Measurements from ENCODE around the gene CARD14. TPM values are rescaled to one million over a fixed set of nuclear protein-coding genes. Genes with fewer than 3 reads are reported as not detected.
"Not testable (repeated sequence)": the region's sequence is repeated elsewhere in the genome, so short reads cannot be mapped to it uniquely, and the experiment has no call there.

CARD14 gene
- total RNA-seq, 1 donor from 2014 or later = 0.50 TPM

DNA sequence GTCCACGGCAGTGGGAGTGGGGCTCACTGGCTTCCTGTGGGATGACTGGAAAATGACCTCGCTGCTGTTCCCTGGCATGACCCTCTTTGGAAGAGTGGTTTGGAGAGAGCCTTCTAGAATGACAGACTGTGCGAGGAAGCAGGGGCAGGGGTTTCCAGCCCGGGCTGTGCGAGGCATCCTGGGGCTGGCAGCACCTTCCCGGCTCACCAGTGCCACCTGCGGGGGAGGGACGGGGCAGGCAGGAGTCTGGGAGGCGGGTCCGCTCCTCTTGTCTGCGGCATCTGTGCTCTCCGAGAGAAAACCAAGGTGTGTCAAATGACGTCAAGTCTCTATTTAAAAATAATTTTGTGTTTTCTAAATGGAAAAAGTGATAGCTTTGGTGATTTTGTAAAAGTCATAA is 83.0 kb downstream of the CARD14 start:
- Histone ChIP-seq H3K27ac (peak overlapping the region; percentile 15), H3K4me3 (no peak overlapping the region), H3K36me3 (peaks cover 30% of the 10 kb centered on the region), H3K9me3 (no peaks in the 10 kb centered on the region), H3K27me3 (ENCODE audit: low read depth) (no peaks in the 10 kb centered on the region), H3K4me1 (peaks cover 28% of the 10 kb centered on the region)
- DNase-seq (peak; percentile 87), ATAC-seq (peak; percentile 74 to 89)
- peak; percentile 69 for TF ChIP-seq CTCF (IDR thresholded peaks at IDR 0.05)
- intact Hi-C loops (cut with DNase I) = no loop called here

DNA sequence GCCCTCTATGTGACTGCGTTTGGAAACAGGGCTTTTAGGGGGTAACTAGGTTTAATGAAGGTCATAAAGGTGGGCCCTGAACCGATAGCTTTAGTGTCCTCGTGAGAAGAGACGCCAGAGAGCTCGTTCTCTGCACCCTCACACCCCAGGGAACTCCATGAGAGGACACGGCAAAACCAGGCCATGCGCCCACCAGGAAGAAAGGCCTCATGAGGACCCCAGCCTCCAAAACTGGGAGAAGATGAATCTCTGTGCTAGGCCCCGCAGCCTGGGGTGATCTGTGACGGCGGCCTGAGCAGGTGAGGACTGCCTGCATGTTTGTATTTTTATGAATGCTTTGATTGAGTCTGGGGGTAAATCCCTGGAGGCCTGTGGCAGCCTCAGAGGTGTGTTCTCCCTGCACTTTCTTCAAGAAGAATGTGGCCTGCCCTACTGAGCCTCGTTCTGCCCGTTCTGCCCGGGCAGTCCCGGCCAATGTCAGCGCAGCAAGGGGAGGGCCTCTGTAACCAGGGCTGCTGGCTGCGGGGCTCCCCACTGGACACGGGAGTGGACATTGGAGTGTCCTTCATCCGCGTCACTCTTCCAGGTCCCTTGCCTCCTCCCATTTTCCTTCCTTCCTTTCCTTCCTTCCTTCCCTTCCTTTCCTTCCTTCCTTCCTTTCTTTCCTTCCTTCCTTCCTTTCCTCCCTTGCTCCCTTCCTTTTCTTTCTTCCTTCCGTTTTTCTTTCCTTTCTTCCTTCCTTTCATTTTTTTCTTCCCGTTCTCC is 84.0 kb downstream of the CARD14 start:
- H3K27me3 ChIP-seq (ENCODE audit: low read depth) = no peaks in the 10 kb centered on the region

DNA sequence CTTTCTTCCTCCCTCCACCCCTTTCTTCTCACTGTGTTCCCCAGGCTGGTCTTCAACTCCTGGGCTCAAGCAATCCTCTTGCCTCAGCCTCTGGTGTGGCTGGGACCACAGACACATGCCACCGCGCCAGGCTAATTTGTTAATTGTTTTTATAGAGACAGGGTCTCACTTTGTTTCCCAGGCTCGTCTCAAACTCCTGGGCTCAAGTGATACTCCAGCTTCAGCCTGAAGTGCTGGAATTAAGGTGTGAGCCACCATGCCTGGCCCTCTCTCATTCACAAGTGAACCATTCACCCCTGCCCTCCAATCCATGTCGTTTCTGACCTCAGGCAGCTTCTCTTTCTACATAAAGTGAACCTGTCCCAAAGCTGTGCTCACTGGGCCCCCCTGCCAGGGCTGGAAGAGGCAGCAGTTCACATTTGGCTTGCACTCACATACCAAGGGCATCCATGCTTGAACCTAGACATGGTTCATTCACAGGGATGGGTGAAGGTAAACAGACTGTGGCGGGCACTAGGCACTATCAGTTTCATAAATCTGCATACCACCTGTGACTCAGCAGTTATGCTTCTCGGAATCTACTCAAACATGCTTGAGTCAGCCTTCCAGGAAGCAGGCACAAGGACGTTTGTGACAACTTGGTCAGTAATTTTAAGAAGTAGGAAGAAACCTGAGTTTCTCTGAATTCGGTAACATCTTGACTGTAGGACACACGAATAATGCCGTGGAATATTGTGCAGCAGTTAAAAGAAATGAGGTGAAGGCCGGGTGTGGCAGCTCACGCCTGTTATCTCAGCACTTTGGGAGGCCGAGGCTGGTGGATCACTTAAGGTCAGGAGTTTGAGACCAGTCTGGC is 84.8 kb downstream of the CARD14 start:
- ATAC-seq = peak; percentile 82 to 88
- no peak overlapping the region for H3K4me3 ChIP-seq
- intact Hi-C loops (cut with DNase I) = no loop called here
- no peak for DNase-seq
- no peaks in the 10 kb centered on the region for H3K27me3 ChIP-seq (ENCODE audit: low read depth)
- H3K9me3 ChIP-seq = no peaks in the 10 kb centered on the region
- peak overlapping the region; percentile 77 for H3K27ac ChIP-seq
- H3K36me3 ChIP-seq = peaks cover 18% of the 10 kb centered on the region
- H3K4me1 ChIP-seq = peaks cover 31% of the 10 kb centered on the region
- no peak for TF ChIP-seq CTCF (IDR thresholded peaks at IDR 0.05)

More for the DNA sequence above, 84.0 kb downstream of the CARD14 start:
- Histone ChIP-seq H3K27ac (peak overlapping the region; percentile 77), H3K36me3 (peaks cover 26% of the 10 kb centered on the region), H3K9me3 (no peaks in the 10 kb centered on the region), H3K4me1 (peaks cover 28% of the 10 kb centered on the region), H3K4me3 (no peak overlapping the region)
- DNase-seq (no peak), ATAC-seq (peak; percentile 25 to 44)
- no peak for TF ChIP-seq CTCF (IDR thresholded peaks at IDR 0.05)
- intact Hi-C loops (cut with DNase I) = no loop called here

- Histone ChIP-seq H3K4me1 (peaks cover 35% of the 10 kb centered on the region), H3K27ac (no peak overlapping the region), H3K36me3 (peaks cover 9% of the 10 kb centered on the region), H3K4me3 (no peak overlapping the region), H3K27me3 (ENCODE audit: low read depth) (no peaks in the 10 kb centered on the region), H3K9me3 (no peaks in the 10 kb centered on the region)
- intact Hi-C loops (cut with DNase I) = no loop called here
- TF ChIP-seq CTCF (IDR thresholded peaks at IDR 0.05) = no peak
- DNase-seq = no peak
- no peak for ATAC-seq
These were observed 86.2 kb downstream of the CARD14 start for GRCh38 chr17:80256034-80256350.

GRCh38 chr17:80257716-80258213 is 87.9 kb downstream of the CARD14 start:
- no peak overlapping the region for H3K4me3 ChIP-seq
- H3K4me1 ChIP-seq = peaks cover 44% of the 10 kb centered on the region
- H3K27me3 ChIP-seq (ENCODE audit: low read depth) = no peaks in the 10 kb centered on the region
- no peak for ATAC-seq
- peak overlapping the region; percentile 36 for H3K27ac ChIP-seq
- no peak for TF ChIP-seq CTCF (IDR thresholded peaks at IDR 0.05)
- no peak for DNase-seq
- intact Hi-C loops (cut with DNase I) = no loop called here
- no peaks in the 10 kb centered on the region for H3K9me3 ChIP-seq
- H3K36me3 ChIP-seq = peaks cover under 1% of the 10 kb centered on the region

- H3K9me3 ChIP-seq; ATAC-seq; H3K36me3 ChIP-seq; H3K27me3 ChIP-seq (ENCODE audit: low read depth); H3K27ac ChIP-seq; H3K4me3 ChIP-seq; DNase-seq; intact Hi-C loops (cut with DNase I): not testable (repeated sequence)
- H3K4me1 ChIP-seq = peaks cover 48% of the 10 kb centered on the region
These were observed 88.5 kb downstream of the CARD14 start for GRCh38 chr17:80258296-80258695.
